ENCODE data around the gene SMIM1.

The SMIM1 gene

DNA sequence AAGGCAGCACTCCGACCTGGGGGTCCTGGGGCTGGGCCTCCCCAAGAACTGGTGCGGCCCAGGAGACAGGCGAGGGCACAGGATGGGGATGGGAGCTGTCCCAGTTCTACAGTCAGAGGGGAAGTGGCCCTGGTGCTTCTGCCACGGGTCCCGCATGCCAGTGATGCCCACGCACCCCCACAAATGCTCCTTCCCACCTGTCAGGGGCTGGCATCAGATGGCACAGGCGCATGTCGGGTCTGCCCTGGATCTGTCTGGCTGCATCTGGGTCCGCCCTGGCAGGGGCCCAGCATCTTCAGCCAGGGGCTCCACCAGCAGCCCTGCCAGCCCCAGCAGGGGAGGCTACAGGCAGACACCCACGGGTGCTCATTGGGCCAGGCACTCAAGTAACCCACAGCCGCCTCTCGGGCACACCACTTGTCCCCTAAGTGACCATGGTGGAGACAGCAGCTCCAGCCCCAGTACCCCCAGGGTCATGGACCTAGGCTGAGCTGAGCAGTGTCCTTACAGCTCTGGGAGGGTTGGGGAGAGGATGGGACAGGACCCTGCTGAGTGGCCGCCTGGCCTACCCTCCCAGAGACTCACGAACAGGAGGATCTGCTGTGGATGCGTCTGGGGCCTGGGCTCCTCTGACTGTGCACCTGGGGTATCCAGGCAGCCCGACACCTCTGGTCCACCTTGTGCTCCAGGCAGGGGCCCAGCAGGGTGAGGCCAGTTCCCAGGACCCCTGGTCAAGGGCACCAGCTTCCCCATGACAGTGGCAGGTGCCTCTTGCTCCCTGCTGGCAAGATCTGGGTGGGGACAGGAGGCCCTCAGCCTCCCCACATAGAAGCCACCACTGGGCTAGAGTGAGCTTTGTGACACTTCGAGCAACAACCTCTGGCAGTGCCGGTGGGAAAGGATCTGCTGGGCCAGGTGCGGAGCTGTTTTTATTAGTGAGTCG is 5.4 kb downstream of the SMIM1 start:
- no peak for FAIRE-seq

DNA sequence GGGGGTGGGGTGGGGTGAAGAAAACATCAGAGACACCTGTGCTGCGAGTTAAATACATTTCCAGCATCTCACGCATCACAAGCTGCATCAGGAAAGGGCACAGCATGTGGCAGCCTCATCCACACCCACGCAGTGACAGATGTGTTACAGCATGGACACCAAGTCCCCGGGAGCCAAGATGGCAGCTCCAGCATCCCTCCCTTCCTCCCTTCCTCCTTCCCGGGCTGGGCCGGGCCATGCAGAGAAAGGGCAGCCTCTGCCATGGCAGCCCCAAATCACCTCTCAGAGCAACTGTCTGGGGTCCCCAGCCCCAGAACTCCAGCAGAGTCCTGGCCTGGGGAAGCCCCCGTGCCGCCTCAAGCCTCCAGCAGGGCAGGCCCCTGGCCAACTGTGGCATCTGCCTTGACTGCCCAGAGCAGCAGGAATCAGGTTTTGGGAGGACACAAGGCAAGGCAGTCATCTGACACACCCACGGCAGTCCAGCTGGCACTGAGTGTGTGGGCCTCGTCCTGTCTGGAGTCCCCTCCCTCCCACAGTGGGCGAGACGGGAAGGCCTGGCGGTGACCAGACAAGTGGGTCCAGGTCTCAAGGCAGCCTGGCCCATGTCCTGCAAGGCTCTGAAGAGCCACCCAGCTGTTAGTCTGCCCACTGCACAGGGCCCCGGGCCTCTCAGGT is 6.2 kb downstream of the SMIM1 start:
- FAIRE-seq, result no peak

DNA sequence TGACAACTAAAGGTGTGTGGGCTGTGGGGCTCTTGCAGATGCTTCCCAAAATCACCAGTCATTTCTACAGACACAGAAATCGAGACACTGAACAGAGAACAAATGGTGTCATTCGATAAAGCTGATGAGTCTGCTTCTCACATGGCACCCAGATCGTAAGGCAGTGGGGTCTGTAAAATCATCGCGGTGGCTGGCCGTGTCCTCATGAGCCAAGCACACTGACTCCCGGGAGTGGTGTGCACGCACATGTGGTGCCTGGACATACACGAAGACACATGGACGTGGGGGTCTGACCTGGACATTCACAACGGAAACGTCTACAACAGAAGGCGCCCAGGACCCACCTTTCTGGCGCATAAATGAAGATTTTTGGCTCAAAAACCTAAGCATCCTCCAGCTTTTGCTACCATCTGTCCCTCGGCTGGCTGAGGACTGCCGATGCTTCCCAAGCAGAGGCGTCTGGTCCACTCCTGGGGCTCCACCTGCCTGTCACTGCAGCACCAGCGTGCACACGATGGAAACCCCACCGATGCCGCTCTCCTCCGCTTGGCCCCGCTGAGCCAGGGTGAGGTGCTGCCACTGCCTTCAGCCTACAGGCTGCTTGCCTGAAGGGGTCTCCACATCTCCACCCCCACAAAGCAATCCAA is 6.8 kb downstream of the SMIM1 start:
- no peak for FAIRE-seq

DNA sequence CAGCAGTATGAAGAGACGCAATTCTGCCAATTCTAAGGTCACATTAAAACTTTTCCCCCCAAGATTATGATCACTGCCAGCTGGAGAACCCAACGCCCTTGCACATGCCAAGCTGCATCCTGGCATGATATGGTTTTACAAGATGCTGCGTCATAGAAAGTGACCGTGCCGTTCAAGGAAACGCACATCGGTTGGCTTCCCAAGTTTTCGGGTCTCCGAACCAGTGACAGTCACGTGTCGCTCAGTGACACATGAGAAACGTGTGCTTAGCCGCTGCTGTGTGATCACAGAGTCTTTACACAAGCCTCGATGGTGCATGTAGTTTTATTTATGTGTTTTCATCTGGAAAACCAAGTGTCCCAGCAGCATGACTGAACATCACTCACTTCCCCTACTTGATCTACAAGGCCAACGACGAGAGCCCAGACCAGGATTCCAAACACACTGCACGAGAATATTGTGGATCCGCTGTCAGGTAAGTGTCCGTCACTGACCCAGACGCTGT is 7.4 kb downstream of the SMIM1 start:
- no peak for FAIRE-seq

DNA sequence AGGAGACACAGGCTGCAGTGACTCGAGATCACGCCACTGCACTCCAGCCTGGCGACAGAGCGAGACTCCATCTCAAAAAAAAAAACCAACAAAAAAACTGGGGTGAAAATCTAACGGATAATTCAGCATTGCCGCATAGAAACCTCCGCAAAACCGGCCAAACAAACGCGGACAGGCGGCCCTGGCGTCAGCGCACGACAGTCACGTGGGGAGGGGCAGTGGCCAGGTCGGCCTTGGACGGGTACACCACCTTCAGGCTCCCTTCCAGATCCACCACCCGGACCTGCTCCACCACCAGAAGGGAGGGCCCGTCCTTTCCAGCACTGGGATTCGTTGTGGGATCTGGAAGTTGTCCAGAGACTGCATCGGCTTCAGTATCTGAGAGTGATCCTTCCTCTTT is 8.4 kb downstream of the SMIM1 start:
- no peak for FAIRE-seq

DNA sequence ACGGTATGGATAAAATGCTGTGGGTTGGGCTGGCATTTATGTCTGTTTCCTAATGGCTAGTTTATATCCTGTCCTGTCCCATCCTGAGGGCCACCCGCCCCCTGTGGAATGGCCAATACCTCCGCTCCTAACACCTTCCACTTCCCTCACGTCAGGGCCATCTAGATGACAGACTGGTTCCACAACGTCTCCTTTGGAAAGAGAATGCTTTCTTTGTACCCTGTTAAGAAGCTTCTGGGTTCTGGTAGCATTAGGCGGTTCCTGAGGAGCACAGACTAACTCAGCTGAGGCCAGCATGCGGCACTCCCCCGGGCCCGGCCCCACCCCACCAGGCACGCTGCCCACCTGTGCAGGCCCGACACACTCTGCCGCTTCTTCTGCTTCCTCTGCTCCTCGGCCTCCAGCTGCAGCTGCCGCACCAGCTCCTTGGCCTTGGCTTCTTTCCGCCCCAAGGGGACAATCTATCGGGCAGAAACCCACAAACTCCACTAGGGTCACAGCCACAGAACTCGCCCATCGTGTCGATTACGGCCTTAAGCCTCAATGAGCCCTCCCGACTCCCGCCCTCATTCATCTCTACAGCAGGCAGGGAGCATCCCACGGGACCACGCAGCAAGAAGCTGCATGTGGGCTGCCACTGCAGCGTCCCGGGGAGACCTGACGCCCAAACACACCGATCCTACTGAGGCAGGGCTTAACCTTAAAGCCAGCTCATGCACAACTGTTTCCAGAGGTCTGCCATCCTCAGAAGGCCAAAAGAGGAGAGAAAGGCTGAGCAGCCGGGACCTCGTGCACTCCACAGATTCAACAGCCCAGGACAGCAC is 11.3 kb downstream of the SMIM1 start:
- no peak for FAIRE-seq

DNA sequence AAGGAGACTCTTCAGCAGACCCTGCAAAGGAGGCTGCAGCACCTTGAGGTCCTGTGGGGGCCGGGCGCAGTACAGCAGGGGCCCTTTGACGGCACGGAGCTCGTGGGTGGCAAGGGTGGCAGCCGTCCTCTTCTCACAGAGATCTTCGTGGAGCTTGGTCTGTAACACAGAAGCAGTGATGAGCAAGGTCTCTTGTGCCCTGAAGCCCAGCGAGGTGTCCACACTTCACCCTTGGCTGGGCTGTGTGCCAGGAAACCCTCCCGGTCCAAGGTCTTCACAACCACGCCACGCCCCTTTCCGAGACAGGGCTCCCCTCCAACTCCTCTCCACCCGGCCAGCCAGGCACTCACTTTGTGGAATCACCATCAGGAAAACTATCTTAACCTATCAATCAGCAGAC is 12.5 kb downstream of the SMIM1 start:
- FAIRE-seq, result no peak

- FAIRE-seq, result no peak
Measured at GRCh38 chr1:3785456-3786157, 13.1 kb downstream of the SMIM1 start.

DNA sequence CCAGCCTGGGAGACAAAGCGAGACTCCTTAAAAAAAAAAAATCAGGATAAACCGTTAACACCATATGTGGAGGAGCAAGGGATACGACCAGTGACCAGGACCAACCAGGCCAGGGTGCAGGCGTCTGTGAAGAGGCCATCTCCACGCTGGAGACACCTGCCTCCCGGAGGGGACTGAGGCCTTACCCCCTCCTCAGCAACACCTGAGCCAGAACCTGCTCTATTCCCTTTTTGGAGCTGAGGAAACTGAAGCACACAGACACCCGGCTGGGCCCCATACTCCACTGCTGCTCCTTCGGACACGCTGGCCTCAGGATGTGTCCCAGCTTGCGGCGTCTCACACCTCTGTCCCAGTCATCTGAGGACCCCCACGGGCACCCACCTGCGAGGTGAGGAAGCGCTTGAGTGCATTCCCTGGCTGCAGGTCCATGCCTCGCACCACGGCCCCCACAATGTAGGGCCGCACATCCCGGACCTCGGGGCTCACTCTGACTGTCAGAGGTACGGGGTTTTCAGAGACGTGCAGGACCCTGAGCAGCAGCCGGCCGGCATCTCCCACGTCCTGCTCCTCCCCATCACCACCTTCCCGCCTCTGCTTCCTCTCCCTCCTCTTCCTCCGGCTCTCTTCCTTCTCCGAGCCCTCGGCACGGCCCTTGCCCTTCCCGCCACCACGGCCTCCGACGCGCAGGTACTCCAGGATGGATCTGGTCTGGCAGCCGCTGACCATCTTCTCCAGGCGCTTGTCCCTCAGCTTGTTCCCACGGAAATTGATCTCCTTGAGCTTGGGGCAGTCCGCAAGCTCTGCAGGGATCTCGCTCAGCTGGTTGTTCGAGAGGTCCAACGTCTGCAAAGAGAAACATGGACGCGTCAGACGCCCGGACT is 14.2 kb downstream of the SMIM1 start:
- no peak for FAIRE-seq

DNA sequence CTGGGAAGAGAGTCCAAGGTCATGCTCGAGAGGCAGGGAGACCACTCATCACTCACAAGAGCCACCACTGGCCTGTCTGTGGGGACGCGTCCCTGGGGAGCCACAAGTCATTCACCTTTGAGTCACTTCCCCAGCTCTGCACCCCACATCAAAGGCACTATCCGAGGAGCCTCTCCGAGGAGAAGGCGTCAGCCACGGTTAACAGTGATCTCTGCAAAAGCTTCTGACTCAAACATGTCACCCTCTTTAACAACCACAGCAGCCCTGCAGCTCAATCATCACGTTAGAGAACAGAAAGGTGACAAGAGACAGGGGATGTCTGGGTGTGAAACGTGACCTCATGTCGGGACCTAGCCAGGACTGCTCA is 14.8 kb downstream of the SMIM1 start:
- no peak for FAIRE-seq

DNA sequence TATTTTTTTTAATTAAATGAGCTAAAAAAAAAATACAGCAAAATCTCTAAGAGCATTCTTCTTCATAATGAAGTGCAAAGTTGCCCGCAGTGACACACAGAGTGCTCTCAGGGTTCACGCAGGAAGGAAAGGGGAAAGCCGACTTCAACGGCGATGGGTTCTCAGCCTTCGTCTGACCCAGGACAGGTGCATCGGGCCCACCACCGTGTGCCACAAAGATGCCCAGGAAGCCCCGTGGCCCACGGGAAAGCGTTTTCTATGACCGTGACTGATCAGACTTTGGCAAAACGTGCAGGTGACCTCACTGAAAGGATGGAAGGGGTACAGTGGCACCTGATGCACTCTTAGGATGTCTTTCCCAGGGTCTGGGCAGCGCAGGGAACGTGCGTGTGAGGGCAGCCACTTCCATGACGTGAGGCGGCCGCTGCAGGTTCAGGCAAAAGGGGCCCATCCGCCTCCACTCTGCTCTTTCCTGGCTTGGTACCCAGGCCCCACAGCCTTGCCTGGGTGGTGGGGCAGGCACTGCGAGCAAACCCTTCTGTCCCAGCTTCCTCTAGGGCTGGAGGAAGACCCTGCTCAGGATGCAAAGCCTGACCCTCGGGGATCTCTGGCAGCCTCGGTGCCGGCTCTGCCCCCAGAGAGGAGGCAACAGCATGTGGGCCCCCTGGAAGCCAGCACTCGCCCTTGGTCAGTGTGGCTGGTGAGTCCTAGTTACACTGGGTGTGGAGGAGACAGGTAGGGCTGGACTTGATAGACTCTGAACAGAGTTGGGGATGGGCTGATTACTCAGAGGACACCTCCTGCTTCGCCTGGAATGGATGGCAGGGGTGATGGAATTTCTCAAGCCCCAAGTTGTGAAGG is 15.4 kb downstream of the SMIM1 start:
- FAIRE-seq, result no peak

DNA sequence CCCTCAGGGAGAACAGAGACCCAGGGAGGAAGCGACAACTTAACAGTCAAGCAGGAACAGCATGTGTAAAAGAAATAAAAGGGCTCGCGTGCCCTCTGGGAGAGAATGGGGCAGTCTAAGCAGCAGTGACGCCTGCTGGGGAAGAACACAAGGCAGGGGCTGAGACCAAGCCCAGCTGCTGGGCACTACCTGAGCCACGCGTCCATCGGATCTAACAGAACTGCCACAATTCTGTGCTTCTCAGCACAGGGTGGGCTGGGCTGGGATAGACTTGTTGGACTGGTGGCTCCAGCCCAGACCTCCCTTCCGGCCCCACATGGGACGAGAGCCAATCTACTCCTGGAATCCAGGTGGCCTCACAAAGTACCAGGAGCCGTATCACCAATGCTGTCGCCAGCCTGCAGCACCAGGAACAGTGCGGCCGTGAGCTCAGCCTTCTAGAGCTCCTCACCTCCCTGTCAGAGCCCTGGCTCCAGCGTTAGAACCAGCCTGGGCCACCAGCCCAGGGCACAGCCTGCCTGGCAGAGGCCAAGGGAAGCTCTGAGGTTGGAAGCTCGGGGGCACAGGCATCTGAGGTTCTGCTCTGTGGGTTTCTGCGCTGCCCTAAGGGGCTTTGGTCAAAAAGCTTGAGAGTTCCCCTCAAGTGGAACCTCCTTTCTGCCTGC is 16.3 kb downstream of the SMIM1 start:
- no peak for FAIRE-seq

- FAIRE-seq, result no peak
Measured at GRCh38 chr1:3789421-3790300, 17.1 kb downstream of the SMIM1 start.

GRCh38 chr1:3790500-3790923 is 18.0 kb downstream of the SMIM1 start:
- FAIRE-seq, result no peak

DNA sequence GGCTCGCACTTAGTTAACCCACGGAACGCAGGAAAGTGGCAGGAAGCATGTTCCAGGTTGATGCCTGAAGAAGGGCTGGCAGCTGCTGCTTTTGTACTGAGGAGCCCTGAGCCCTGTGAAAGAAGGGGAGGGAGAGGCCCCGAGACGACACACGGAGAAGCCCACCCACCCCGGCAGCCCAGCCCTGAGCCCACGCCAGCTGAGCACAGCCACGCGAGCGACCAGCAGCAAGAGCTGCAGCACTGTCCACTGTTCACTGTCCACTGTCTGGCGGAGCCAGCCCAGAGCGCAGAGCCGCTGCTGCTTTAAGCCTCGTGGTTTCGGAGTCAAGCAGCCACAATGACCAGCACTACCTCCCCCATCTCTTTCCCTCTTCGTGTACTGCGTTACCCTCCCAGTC is 18.4 kb downstream of the SMIM1 start:
- no peak for FAIRE-seq

GRCh38 chr1:3795453-3796214 is 23.1 kb downstream of the SMIM1 start:
- no peak for FAIRE-seq

GRCh38 chr1:3796215-3797061 is 23.9 kb downstream of the SMIM1 start, which contains the start of gene LRRC47:
Gene LRRC47, minus strand, starts transcription at chr1:3796498. Its CDS starts 22 bp downstream, at chr1:3796476.
- FAIRE-seq, result no peak
